Activated CD4-positive, alpha-beta T cell treated with anti-CD3 and anti-CD28 coated beads for 4 hours (primary cell): ENCODE data around the gene GMDS.
"Not testable (repeated sequence)": the region's sequence is repeated elsewhere in the genome, so short reads cannot be mapped to it uniquely, and the experiment has no call there.

ENCODE experiments used
- DNase-seq, 2 donors: peaks; one replicate each; pipeline ENCODE4 v3.0.0-alpha.2; 2020

GMDS gene

GRCh38 chr6:1760876-1761275 is 484.5 kb downstream of the GMDS start:
- no peak for DNase-seq

DNA sequence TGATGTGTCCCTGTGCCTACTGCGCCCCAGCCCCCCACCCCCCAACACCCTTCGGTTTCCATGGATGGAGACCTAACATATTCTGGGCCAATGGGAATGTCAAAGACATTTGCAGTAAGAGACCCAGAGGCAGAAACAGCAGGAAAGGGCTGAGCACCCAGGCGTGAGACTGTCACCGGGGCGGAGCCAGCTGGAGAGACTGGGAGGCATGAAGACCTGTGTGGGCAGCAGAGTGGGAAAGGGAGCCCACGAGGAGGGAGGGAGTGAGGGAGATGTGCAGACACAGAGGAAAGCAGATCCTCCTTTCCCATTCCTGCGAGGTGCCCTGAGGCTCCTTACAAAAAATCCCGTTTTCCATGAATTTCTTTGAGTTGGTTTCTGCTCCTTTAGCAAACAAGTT is 485.5 kb downstream of the GMDS start:
- DNase-seq, result no peak

DNA sequence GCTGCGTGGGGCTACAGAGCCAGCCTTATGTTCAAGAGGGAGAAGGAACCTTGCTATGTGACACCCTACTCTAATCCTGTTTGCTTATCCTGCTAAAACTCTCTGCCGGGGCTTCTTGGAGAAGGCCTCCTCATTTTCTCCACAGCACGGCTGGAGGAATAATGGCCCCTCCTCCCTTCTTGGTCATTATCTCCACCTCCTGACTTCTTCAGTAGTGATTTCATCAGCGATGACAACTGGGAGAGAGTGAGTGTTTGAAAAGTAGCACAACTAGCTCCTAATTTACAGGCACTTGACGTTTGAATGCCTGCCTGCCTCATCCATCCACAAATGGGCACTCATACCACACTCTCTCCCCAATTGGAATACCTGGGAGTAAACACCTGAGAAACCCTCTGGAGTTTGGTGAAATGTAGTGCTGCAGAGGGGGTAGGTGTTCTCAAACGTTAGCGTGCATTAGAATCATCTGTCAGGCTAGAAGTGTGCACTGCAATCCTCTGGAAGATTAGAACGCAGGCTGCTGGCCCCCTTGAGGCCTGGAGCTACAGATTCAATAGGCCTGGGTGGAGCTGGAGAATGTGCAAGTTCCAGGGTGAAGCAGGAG is 487.2 kb downstream of the GMDS start:
- DNase-seq, result no peak

GRCh38 chr6:1757131-1757530 is 488.3 kb downstream of the GMDS start:
- DNase-seq, result no peak

GRCh38 chr6:1756472-1757129 is 488.8 kb downstream of the GMDS start:
- no peak for DNase-seq

DNA sequence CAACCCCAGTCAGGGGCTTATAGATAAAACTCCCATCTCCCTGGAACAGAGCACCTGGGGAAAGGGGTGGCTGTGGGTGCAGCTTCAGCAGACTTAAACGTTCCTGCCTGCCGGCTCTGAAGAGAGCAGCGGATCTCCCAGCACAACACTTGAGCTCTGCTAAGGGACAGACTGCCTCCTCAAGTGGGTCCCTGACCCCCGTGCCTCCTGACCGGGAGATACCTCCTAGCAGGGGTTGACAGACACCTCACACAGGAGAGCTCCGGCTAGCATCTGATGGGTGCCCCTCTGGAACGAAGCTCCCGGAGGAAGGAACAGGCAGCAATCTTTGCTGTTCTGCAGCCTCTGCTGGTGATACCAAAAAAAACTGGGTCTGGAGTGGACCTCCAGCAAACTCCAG is 494.3 kb downstream of the GMDS start:
- not testable (repeated sequence) for DNase-seq

DNA sequence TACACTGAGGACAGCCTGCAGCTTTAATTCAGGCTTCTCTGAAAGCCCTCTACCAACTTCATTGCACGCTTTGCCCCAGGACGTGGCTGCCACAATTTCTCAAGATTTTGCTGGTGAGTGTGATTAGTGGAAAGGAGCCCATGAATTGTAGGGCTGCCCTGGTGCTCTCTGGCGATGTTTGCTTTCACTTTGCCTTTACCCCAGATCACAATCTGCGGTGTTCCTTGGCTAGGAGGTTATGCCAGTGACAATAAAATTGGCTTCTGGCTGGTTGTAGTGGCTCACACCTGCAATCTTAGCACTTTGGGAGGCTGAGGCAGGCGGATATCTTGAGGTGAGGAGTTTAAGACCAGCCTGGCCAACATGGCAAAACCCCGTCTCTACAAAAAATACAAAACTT is 496.4 kb downstream of the GMDS start:
- DNase-seq, result no peak

DNA sequence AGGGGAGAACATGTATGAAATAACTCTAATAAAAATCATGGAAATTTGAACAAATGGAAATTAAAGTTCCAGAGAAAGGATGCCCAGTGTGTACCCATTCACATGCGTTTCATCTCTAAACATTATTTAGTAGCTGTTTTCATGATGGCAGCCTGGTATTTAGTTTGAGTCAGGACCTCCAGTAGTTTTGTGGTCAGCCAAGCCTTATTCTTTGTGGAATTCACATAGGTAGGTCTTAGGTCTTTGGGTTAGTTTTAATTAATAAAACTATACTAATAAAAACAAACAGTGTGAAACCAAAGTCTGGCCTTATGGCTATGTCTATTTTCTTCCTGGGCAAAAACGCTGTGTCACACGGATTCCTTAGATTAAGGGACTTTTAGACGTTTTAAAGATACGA is 497.9 kb downstream of the GMDS start:
- DNase-seq, result no peak

DNA sequence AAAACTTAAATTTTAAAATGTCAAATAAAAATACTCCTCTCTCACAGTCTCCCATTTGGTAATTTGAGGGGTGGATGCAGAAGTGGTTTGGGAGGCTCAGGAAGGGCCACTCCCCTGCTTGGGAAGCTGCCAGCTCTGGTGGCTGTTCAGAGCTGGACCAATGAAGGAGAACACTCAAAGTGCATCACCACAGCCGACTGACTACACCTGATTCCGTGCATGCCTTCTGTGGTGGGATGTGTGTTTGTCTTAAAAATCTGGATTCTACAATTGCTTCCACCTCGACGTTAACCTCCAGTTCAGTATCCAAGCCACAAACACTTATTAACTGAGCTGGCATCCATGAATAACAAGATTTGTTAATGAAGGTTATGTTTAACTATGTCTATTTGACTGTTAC is 498.4 kb downstream of the GMDS start:
- no peak for DNase-seq

- DNase-seq, result no peak
Measured at GRCh38 chr6:1745814-1746213, 499.6 kb downstream of the GMDS start.

DNA sequence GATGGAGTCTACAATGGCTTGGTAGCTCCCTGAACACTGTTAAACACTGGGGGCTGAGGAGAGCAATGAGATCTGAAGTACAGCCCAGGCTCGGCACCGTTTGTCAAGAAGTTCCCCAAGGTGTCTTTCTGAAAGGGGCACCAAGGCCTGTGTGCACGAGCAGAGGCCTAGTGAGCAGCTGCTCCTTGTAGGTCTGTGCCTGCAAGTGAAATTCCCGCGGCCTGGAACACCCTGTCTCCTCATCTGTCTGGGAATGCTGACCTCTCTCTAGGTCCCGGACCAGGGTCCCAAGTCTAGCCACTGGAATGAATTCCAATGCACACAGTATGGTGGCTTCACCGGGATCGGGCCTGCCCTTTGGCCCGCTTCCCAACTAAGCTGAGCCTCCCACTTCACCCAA is 500.9 kb downstream of the GMDS start:
- no peak for DNase-seq

GRCh38 chr6:1739680-1740079 is 505.7 kb downstream of the GMDS start:
- no peak for DNase-seq

GRCh38 chr6:1739220-1739619 is 506.2 kb downstream of the GMDS start:
- DNase-seq, result no peak

- no peak for DNase-seq
Measured at GRCh38 chr6:1738558-1739081, 506.8 kb downstream of the GMDS start.

- DNase-seq, result no peak
Measured at GRCh38 chr6:1737463-1738311, 507.7 kb downstream of the GMDS start.

GRCh38 chr6:1736346-1737105 is 508.9 kb downstream of the GMDS start:
- no peak for DNase-seq

DNA sequence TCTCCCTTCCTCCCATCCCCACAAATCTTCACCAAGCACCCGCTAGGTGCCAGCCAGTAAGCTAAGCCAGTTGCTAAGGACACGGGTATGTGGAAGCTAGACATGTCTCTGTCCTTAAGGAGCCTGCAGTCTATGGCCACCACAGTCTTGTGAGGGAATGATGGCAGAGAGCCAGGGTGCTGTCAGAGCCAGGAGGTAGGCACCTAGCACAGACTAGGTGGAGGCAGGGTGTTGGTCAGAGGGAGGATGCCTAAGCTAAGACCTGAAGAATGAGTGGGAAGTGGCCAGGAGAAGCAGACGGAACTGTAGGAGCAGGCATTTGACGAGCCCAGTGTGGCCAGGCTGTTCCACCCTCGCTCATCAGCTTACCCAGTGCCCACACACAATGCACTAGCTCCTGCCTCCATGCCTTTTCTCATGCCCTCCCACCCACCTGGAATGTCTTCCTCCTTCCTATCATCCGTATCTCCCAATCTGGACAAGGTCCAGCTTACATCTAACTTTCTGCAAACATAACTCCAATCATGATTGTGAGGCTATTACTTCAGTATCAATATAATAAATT is 510.1 kb downstream of the GMDS start:
- no peak for DNase-seq

DNA sequence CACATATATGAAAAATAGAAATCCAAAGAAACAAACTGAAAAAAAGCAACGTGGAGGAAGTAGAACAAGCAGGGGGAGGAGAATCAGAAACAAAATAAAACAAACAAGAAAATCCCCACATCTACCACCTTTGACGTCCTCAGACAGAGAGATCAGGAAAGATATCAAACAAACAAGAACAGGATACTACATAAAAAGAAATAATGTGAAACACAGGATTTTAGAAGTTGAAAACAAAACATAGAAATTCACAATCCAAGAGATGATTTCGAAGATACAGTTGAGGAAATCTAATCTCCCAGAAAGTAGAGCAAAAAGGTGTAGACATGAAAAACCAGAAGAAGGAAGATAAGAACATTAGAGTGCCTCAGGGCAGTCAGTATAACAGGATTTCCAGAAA is 514.5 kb downstream of the GMDS start:
- no peak for DNase-seq

- DNase-seq, result no peak
Measured at GRCh38 chr6:1729750-1730140, 515.7 kb downstream of the GMDS start.

DNA sequence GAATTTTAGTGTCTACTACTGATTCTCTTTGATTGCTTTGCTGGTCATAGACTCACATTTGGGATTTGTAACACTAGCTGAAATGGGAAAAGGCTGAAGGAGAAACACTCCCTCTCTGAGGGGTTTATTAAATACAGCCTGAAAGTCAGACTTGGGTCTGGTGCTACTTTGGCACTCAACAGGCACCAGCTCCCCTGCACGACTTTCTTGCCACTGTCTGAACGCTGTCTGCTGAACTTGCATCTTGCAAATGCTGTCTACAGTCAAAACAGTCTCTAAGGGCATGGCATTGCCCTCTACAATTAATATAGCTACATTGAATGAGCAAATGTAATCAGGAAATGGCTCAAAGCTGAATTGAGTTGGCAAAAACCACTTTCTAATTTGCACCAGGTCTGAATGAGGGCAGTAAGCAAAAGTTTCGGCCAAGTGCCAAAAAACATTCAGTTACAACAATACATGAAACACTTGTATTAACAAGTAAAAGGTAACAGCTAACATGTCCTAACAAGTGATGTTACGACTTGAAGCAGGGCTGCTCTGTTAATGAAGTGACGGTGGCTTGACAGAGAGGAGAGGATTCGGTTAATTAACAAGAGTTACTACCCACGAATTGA is 516.2 kb downstream of the GMDS start:
- DNase-seq, result no peak

DNA sequence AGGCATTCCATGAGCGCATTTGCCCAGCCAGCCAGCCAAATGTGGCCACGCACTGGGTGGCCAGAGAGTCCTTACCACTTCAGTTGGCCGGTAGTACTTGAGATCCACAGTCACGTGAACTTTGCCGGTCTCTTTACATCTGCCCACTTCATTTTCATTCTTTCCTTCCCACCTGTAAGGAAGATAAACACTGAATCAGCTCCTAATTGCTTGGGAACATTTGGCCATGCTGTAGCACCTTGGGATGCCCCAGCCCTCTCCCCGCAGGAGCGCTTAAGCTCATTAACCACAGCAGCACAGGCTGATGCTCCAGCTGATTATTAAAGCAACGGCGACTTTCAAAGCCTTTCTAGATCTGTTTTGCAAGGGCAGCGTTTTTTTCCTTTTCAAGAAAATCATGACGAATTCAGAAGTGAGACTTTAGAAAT is 519.0 kb downstream of the GMDS start:
- DNase-seq, result no peak

DNA sequence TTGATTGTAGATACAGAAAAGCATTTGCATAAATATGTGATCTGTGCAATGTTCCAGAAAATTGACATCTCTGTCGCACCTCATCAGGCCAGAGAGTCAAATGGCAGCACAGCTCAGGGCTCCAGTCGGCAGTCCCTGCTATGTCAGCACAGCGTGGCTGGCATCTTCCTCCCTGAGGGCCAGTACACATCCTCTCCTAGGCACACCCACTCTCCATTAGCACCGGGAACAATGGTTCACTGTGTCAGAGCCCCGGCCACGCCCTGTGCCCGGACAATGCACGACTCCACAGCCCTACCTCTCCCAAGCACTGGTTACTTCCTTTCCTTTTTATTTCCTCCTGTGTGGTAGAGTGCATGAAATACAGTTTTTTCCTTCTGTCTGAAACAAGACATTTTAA is 520.8 kb downstream of the GMDS start:
- no peak for DNase-seq
